Smooth muscle cell (in vitro differentiated cells): Measurements from ENCODE around the gene TSPAN9. TPM values are rescaled to one million over a fixed set of nuclear protein-coding genes. Genes with fewer than 3 reads are reported as not detected.

Experiments used
- DNase-seq: peaks from one replicate; lab custom pipeline; 2025; ENCODE audit not compliant: unreplicated experiment; lab: John Stamatoyannopoulos, UW
- H2AFZ ChIP-seq: fragments of 200-600 bp; sonication (generic); 2 replicates; pipeline ENCODE4 v1.6.0; 2016; ENCODE audit warnings: antibody characterized with exemption, low read depth, mild to moderate bottlenecking
- H3F3A ChIP-seq: fragments of 200-600 bp; sonication (generic); 2 replicates; pipeline ENCODE4 v1.6.0; 2017; ENCODE audit warnings: antibody characterized with exemption, low read depth
- H3K27ac ChIP-seq: fragments of 200-600 bp; sonication (generic); 2 replicates; pipeline ENCODE4 v1.5.1; 2016; ENCODE audit warnings: low read depth, mild to moderate bottlenecking
- H3K27me3 ChIP-seq: fragments of 200-600 bp; sonication (generic); 2 replicates; pipeline ENCODE4 v1.6.1; 2016; ENCODE audit warnings: low read depth, mild to moderate bottlenecking
- H3K36me3 ChIP-seq: fragments of 200-600 bp; sonication (generic); 2 replicates; pipeline ENCODE4 v1.5.1; 2016; ENCODE audit warnings: low read depth
- H3K4me1 ChIP-seq: fragments of 200-600 bp; sonication (generic); 2 replicates; pipeline ENCODE4 v1.5.1; 2016; ENCODE audit warnings: low read depth
- H3K4me2 ChIP-seq: fragments of 200-600 bp; sonication (generic); 2 replicates; pipeline ENCODE4 v1.6.0; 2016; ENCODE audit warnings: mild to moderate bottlenecking
- H3K4me3 ChIP-seq: fragments of 200-600 bp; sonication (generic); 2 replicates; pipeline ENCODE4 v1.5.1; 2016; ENCODE audit warnings: mild to moderate bottlenecking
- H3K79me2 ChIP-seq: fragments of 200-600 bp; sonication (generic); 2 replicates; pipeline ENCODE4 v1.6.0; 2016; ENCODE audit warnings: low read depth, mild to moderate bottlenecking
- H3K9ac ChIP-seq: fragments of 200-600 bp; sonication (generic); 2 replicates; pipeline ENCODE4 v1.6.0; 2016; ENCODE audit warnings: low read depth
- H3K9me3 ChIP-seq: fragments of 200-600 bp; sonication (generic); replicated peaks from 2 replicates; pipeline ENCODE4 v1.5.1; 2016; ENCODE audit warnings: low read depth
- H4K20me1 ChIP-seq: fragments of 200-600 bp; sonication (generic); 2 replicates; pipeline ENCODE4 v1.6.0; 2016; ENCODE audit warnings: low read depth
- WGBS: methylation state at CpG from one replicate; pipeline ENCODE4 v1.1.7; 2016; ENCODE audit warnings: low lambda C conversion rate; 5-methylcytosine and 5-hydroxymethylcytosine counted together
- polyA plus RNA-seq: library from polyadenylated mRNA; unstranded; fragments of >200 nt; fragmentation: Nextera tagmentation; extraction: Ambion mirVana; gene quantifications from 2 replicates; pipeline ENCODE4 v1.2.1, GENCODE V29; 2016
- total RNA-seq: library from RNA; depleted of rRNA; stranded (reverse); fragments of >200 nt; gene quantifications from 2 replicates; pipeline ENCODE4 v1.2.3, GENCODE V29; 2014
- TF ChIP-seq, protein P1 (sequence below): fragments of 200-600 bp; sonication (generic); IDR thresholded peaks from 2 replicates; pipeline ENCODE4 v1.5.1; 2017; ENCODE audit warnings: borderline replicate concordance, mild to moderate bottlenecking, antibody characterized with exemption; ENCODE audit not compliant: insufficient read depth, poor library complexity, severe bottlenecking

Gene TSPAN9
- total and polyA plus RNA-seq, 2 experiments from 2014 or later, result 17.7 to 29.8 TPM

DNA sequence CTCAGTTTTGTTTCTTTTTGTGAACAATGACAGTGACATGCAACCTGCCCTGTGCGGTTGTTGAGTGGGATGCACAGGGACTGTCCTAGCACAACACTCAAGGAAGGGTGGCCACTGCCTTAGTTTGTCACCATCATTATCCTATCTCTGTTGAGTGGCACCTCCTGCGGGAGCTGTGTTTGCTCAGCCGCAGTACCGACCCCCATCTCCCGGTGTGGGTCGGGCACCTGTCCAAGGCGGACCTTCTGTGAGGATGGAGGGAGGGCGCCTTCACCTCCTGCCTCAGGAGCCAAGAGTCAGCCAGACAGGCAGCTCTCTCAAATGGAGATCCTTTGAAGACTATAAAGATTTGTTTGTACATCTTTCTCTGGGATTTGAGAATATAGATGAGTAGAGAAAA lies 142.1 kb downstream of the TSPAN9 start:
- DNase-seq, result no peak
- Histone ChIP-seq H2AFZ (no peak overlapping the region), H3K4me1 (peaks cover 31% of the 10 kb centered on the region), H3K9me3 (no peaks in the 10 kb centered on the region), H3K9ac (no peak overlapping the region), H3K27me3 (no peaks in the 10 kb centered on the region), H4K20me1 (peaks cover 48% of the 10 kb centered on the region), H3K4me2 (peak overlapping the region; percentile 67), H3K4me3 (no peak overlapping the region), H3F3A (peaks cover 16% of the 10 kb centered on the region), H3K36me3 (no peaks in the 10 kb centered on the region), H3K79me2 (no peaks in the 10 kb centered on the region), H3K27ac (peak overlapping the region; percentile 27)
- TF ChIP-seq, protein P1, sequence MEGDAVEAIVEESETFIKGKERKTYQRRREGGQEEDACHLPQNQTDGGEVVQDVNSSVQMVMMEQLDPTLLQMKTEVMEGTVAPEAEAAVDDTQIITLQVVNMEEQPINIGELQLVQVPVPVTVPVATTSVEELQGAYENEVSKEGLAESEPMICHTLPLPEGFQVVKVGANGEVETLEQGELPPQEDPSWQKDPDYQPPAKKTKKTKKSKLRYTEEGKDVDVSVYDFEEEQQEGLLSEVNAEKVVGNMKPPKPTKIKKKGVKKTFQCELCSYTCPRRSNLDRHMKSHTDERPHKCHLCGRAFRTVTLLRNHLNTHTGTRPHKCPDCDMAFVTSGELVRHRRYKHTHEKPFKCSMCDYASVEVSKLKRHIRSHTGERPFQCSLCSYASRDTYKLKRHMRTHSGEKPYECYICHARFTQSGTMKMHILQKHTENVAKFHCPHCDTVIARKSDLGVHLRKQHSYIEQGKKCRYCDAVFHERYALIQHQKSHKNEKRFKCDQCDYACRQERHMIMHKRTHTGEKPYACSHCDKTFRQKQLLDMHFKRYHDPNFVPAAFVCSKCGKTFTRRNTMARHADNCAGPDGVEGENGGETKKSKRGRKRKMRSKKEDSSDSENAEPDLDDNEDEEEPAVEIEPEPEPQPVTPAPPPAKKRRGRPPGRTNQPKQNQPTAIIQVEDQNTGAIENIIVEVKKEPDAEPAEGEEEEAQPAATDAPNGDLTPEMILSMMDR, result no peak
- 95% methylated on average over 8 of the region's 8 CpGs for WGBS

DNA sequence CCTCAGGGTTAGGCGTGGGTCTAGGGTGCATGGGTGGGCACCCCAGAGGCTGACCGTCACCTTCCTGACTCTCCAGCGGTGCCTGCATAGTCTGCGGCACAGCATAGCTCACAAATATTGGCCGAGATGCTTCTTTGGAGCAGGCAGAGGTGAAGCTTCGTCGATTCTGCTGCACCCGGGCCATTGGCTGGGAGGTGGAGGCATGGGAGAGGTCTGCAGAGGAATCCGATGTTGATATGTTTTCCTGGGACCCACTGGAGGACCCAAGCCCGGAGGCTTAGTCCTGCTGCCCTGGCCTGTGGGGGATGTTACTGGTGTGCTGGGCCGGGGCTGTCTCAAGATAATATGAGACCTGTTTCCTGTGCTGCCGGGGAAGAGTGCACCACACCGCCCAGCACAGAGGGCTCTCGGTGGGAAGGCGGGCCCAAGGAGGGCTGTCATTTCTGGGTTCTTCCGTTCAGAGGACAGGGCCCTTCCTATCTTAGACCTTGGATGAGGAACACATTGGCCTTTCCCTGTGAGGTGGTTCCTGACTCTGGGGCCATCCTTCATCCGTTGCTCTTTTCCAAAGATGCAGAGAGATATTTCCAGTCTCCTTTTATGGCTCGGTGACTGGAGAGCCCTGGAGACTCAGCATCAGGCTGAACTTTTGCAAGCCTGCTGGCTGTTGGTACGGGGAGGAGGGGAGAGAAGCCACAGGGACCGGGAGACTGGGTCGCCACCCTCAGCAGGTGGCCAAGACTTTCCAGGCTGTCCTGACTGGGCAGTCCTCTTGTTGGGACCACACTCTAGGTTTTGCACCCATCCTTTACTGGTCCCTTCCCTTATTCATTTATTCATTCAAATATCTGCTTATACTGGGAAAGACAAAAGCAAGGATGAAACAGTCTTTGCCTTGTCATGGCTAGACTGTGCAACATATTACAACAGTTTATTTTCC lies 143.5 kb downstream of the TSPAN9 start:
- WGBS, result 88% methylated on average over 21 of the region's 21 CpGs
- H3K4me3 ChIP-seq, result no peak overlapping the region
- no peaks in the 10 kb centered on the region for H3K36me3 ChIP-seq
- no peaks in the 10 kb centered on the region for H3K27me3 ChIP-seq
- peaks cover 61% of the 10 kb centered on the region for H4K20me1 ChIP-seq
- no peaks in the 10 kb centered on the region for H3K79me2 ChIP-seq
- no peak overlapping the region for H3K4me2 ChIP-seq
- DNase-seq, result no peak
- no peak overlapping the region for H3K9ac ChIP-seq
- peaks cover 16% of the 10 kb centered on the region for H3F3A ChIP-seq
- no peak overlapping the region for H3K27ac ChIP-seq
- H3K9me3 ChIP-seq, result no peaks in the 10 kb centered on the region
- TF ChIP-seq, protein P1, result no peak
- peaks cover 18% of the 10 kb centered on the region for H3K4me1 ChIP-seq
- no peak overlapping the region for H2AFZ ChIP-seq

DNA sequence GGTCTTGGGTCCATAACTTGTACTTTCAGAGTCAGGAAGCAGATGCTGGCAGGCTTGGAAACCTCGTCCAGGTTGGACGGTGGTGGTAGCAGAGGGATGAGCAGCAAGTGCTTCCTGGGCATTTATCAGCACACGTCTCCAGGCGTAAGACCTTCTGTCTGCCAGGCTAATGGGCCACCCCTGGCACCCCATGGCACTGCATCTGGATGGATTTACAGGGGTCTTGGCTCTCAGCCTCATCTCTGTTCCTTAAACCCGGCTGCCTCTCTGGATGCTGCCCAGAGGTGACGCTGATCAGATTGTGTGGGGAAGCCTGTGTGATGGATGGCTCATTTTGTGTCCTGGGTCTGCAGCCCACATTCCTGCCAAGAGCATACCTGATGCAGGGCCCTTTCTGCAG lies 145.1 kb downstream of the TSPAN9 start:
- H4K20me1 ChIP-seq, result peaks cover 65% of the 10 kb centered on the region

More for the DNA sequence above, 145.1 kb downstream of the TSPAN9 start:
- H3K79me2 ChIP-seq, result no peaks in the 10 kb centered on the region
- H3K27me3 ChIP-seq, result no peaks in the 10 kb centered on the region
- 97% methylated on average over 6 of the region's 6 CpGs for WGBS
- H2AFZ ChIP-seq, result no peak overlapping the region
- DNase-seq, result no peak
- no peak overlapping the region for H3K4me3 ChIP-seq
- H3K4me2 ChIP-seq, result no peak overlapping the region
- H3F3A ChIP-seq, result peaks cover 17% of the 10 kb centered on the region
- TF ChIP-seq, protein P1, result no peak
- peaks cover 12% of the 10 kb centered on the region for H3K4me1 ChIP-seq
- no peak overlapping the region for H3K27ac ChIP-seq
- H3K9me3 ChIP-seq, result no peaks in the 10 kb centered on the region
- no peaks in the 10 kb centered on the region for H3K36me3 ChIP-seq
- no peak overlapping the region for H3K9ac ChIP-seq
